Measurements from ENCODE around the gene PTPRM. TPM values are rescaled to one million over a fixed set of nuclear protein-coding genes. Genes with fewer than 3 reads are reported as not detected.

Gene PTPRM
- total RNA-seq, 4 donors from 2014 or later = 62.7 to 94.0 (median 76.0) TPM

DNA sequence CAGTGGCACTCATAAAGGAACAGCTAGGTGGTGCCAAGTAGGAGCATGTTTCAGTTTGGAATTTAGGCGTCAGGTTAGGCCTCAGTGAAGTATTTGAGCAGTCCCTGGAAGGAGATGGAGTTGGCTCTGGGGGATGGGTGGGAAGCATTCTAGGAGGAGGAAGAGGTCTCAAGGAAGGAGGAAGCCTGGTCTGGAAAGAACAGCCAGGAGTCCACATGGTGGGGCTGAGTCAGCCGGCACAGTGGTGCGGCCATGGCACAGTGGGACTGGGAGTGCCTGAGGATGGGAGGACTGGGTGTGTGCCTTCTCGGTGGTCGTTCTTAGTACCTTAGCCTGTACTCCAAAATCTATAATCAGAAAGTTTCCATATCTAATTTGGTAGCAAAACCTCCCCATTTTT is 373.3 kb downstream of the PTPRM start:
- Histone ChIP-seq H3K4me3 (no peak overlapping the region), H3K27ac (replicated peaks in 1 of 4) (no peak overlapping the region), H3K9me3 (no peaks in the 10 kb centered on the region), H3K36me3 (peaks cover 0 to 7% (median 0%) of the 10 kb centered on the region in 4 donors), H3K4me1 (peaks cover 2 to 14% (median 6%) of the 10 kb centered on the region in 4 donors), H3K27me3 (no peaks in the 10 kb centered on the region)
- TF ChIP-seq, protein P1, sequence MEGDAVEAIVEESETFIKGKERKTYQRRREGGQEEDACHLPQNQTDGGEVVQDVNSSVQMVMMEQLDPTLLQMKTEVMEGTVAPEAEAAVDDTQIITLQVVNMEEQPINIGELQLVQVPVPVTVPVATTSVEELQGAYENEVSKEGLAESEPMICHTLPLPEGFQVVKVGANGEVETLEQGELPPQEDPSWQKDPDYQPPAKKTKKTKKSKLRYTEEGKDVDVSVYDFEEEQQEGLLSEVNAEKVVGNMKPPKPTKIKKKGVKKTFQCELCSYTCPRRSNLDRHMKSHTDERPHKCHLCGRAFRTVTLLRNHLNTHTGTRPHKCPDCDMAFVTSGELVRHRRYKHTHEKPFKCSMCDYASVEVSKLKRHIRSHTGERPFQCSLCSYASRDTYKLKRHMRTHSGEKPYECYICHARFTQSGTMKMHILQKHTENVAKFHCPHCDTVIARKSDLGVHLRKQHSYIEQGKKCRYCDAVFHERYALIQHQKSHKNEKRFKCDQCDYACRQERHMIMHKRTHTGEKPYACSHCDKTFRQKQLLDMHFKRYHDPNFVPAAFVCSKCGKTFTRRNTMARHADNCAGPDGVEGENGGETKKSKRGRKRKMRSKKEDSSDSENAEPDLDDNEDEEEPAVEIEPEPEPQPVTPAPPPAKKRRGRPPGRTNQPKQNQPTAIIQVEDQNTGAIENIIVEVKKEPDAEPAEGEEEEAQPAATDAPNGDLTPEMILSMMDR (IDR thresholded peaks at IDR 0.05) = no peak
- TF ChIP-seq POLR2A (IDR thresholded peaks at IDR 0.05; ENCODE audit: low read depth) = no peak
- TF ChIP-seq EP300 (IDR thresholded peaks at IDR 0.05) = no peak
- TF ChIP-seq POLR2AphosphoS5 (IDR thresholded peaks at IDR 0.05) = no peak
- no peak for DNase-seq (ENCODE audit: extremely low spot score)
- 87% methylated on average over 5 of the region's 5 CpGs for WGBS
- intact Hi-C loops (cut with DNase I) = no loop called here

DNA sequence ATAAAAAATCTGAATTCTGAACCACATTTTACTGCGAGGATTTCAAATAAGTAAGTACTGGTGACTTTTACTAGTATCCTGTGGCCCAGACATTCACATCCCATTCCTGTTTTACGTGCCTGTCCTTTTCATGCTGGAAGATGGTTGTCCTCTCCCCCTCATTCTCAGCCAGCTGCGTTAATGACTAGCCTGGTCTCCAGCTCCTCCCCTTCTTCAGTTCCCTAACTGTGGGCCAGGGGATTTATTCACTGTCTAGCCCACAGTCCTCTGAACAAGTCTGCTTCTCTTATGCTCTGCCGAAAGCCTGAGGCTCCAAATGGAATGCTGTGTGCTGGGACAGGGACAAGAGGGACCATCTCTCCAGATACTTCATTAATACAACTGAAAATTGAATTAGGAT is 373.9 kb downstream of the PTPRM start:
- H3K27ac ChIP-seq (replicated peaks in 1 of 4) = no peak overlapping the region
- TF ChIP-seq, protein P1 (IDR thresholded peaks at IDR 0.05) = no peak
- TF ChIP-seq POLR2AphosphoS5 (IDR thresholded peaks at IDR 0.05) = no peak
- no peak for TF ChIP-seq EP300 (IDR thresholded peaks at IDR 0.05)
- no peak for TF ChIP-seq POLR2A (IDR thresholded peaks at IDR 0.05; ENCODE audit: low read depth)
- intact Hi-C loops (cut with DNase I) = no loop called here
- H3K36me3 ChIP-seq = peaks cover 0 to 7% (median 0%) of the 10 kb centered on the region in 4 donors
- H3K9me3 ChIP-seq = no peaks in the 10 kb centered on the region
- H3K27me3 ChIP-seq = no peaks in the 10 kb centered on the region
- peaks cover 8 to 20% (median 12%) of the 10 kb centered on the region in 4 donors for H3K4me1 ChIP-seq
- 86% methylated on average over 4 of the region's 4 CpGs for WGBS
- H3K4me3 ChIP-seq = no peak overlapping the region
- no peak for DNase-seq (ENCODE audit: extremely low spot score)

DNA sequence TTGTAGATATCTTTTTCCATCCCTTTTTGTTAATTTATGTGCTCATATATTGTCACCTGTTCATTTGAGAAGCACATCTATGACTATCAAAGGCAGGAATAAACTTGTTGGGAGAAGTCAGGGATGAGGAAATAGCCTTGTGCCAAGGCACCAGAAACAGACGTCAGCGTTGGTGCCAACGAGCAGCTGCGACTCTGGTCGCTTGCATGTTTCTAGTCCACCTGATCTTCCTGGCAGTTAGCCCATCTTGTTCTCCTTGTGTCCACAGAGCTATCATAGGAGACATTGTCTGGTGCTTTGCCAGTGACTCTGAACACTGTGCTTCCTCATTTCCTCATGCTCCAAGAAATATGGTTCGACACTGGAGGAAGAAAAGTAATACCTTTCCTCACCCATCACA is 374.4 kb downstream of the PTPRM start:
- Histone ChIP-seq H3K27me3 (no peaks in the 10 kb centered on the region), H3K9me3 (no peaks in the 10 kb centered on the region), H3K4me3 (no peak overlapping the region), H3K4me1 (peaks cover 14 to 26% (median 18%) of the 10 kb centered on the region in 4 donors), H3K36me3 (peaks cover 0 to 7% (median 0%) of the 10 kb centered on the region in 4 donors), H3K27ac (replicated peaks in 1 of 4) (no peak overlapping the region)
- WGBS = 71% methylated on average over 6 of the region's 6 CpGs
- DNase-seq (ENCODE audit: extremely low spot score) = no peak
- intact Hi-C loops (cut with DNase I) = no loop called here
- TF ChIP-seq POLR2A (IDR thresholded peaks at IDR 0.05; ENCODE audit: low read depth) = no peak

DNA sequence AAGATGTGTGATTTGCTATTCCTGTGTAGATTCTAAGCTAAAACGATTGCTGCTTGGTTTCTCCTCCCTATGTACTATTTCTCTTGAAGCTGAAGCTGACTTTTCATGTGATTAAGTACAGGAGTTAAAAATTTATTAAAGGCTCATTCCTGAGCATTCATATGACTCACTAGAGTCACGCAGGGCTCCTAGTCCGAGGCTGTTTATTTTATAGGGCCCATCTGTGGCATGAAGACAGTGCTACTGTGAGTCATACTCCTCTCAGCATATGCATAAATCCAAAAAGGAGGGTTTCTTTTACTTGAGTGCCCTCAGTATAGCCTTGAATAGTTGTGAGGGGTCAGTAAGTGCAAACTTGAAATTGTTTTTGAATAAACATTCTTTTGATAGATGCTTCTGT is 378.8 kb downstream of the PTPRM start:
- H3K27me3 ChIP-seq = no peaks in the 10 kb centered on the region
- no peaks in the 10 kb centered on the region for H3K9me3 ChIP-seq
- peaks cover 0 to 2% (median 0%) of the 10 kb centered on the region in 4 donors for H3K36me3 ChIP-seq
- peak overlapping the region; percentile 2 to 59 (median 28) for H3K27ac ChIP-seq (replicated peaks in 1 of 4)
- H3K4me3 ChIP-seq = no peak overlapping the region
- no peak for DNase-seq (ENCODE audit: extremely low spot score)
- H3K4me1 ChIP-seq = peaks cover 20 to 27% (median 25%) of the 10 kb centered on the region in 4 donors
- 27% methylated on average over 3 of the region's 3 CpGs for WGBS
- TF ChIP-seq, protein P1 (IDR thresholded peaks at IDR 0.05) = no peak
- TF ChIP-seq POLR2AphosphoS5 (IDR thresholded peaks at IDR 0.05) (peak; percentile 16 to 33), POLR2A (IDR thresholded peaks at IDR 0.05; ENCODE audit: low read depth) (no peak), EP300 (IDR thresholded peaks at IDR 0.05) (no peak)
- intact Hi-C loops (cut with DNase I) = no loop called here

DNA sequence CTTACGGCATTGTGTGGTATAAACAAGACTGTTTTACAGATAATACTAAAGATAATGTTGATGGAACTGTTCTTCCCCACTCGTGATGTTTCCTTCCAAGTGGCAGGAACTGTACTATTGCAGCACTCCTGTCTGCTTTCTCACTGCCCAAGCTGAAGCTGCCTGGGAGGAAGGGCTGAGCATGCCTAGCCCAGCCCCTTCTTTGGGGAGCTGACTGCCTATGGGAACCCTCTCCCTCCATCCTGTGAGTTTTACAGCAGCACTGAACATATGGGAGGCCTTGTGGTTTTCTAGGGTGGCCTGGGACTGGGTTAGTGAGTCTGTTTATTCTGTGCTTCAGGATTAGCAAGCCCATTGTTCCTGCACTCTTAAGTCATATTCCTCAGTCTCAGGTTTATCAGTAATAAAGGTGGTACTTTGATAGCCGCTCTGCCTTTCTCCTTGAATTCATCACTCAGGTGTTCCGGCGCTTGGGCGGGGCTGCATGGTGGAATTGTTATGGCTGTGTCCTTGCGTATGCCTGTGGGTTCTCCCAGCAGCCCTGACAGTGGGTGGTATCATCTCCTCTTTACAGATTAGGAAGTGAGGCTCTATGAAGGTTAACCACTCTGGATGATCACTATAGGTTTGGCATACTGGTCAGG is 379.7 kb downstream of the PTPRM start:
- TF ChIP-seq POLR2AphosphoS5 (IDR thresholded peaks at IDR 0.05) (peak in 1 of 2 donors; percentile 47), POLR2A (IDR thresholded peaks at IDR 0.05; ENCODE audit: low read depth) (no peak), EP300 (IDR thresholded peaks at IDR 0.05) (no peak)
- Histone ChIP-seq H3K4me1 (peaks cover 19 to 27% (median 22%) of the 10 kb centered on the region in 4 donors), H3K27ac (replicated peaks in 1 of 4) (peak overlapping the region; percentile 4 to 59 (median 36)), H3K4me3 (peak overlapping the region in 2 of 4 donors; percentile 5 to 29), H3K27me3 (no peaks in the 10 kb centered on the region), H3K36me3 (peaks cover 0 to 4% (median 0%) of the 10 kb centered on the region in 4 donors), H3K9me3 (no peaks in the 10 kb centered on the region)
- no peak for DNase-seq (ENCODE audit: extremely low spot score)
- intact Hi-C loops (cut with DNase I) = no loop called here
- WGBS = 58% methylated on average over 2 of the region's 7 CpGs

Measured in esophagus muscularis mucosa (tissue), 4 donors.